Neuronal stem cell (in vitro differentiated cells): ENCODE data around the gene UCHL1.
"Not testable (repeated sequence)": the region's sequence is repeated elsewhere in the genome, so short reads cannot be mapped to it uniquely, and the experiment has no call there.

ENCODE experiments used
- DNase-seq: peaks from one replicate; pipeline ENCODE4 v3.0.0-alpha.2; 2013; ENCODE audit warnings: low spot score
- H2AFZ ChIP-seq: one replicate; pipeline ENCODE4 v1.6.1; 2013; ENCODE audit warnings: mild to moderate bottlenecking, low read length, inconsistent platforms
- H2AK5ac ChIP-seq: 2 replicates; pipeline ENCODE4 v1.6.1; 2013; ENCODE audit warnings: low read depth, mild to moderate bottlenecking, inconsistent platforms, low read length, moderate library complexity, mixed read lengths
- H2BK120ac ChIP-seq: 2 replicates; pipeline ENCODE4 v1.6.1; 2013; ENCODE audit warnings: low read depth, mild to moderate bottlenecking, inconsistent platforms, low read length, moderate library complexity, mixed read lengths
- H2BK12ac ChIP-seq: one replicate; pipeline ENCODE4 v1.6.1; 2013; ENCODE audit warnings: low read length, inconsistent platforms
- H2BK15ac ChIP-seq: 2 replicates; pipeline ENCODE4 v1.6.1; 2013; ENCODE audit warnings: mild to moderate bottlenecking, low read length, inconsistent platforms, mixed read lengths
- H2BK5ac ChIP-seq: one replicate; pipeline ENCODE4 v1.6.1; 2013; ENCODE audit warnings: inconsistent platforms, mild to moderate bottlenecking, low read length, moderate library complexity
- H3K14ac ChIP-seq: one replicate; pipeline ENCODE4 v1.6.1; 2013; ENCODE audit warnings: low read length, inconsistent platforms
- H3K18ac ChIP-seq: 2 replicates; pipeline ENCODE4 v1.6.1; 2013; ENCODE audit warnings: low read length, inconsistent platforms
- H3K23ac ChIP-seq: 2 replicates; pipeline ENCODE4 v1.6.1; 2013; ENCODE audit warnings: low read depth, mild to moderate bottlenecking, mixed read lengths, low read length, inconsistent platforms; ENCODE audit not compliant: poor library complexity
- H3K27ac ChIP-seq: replicated peaks from 3 replicates; pipeline ENCODE4 v1.5.1; 2013; ENCODE audit warnings: low read length, inconsistent platforms
- H3K27me3 ChIP-seq, 3 experiments: 2 replicates each; pipeline ENCODE4 v1.6.1; 2013; ENCODE audit warnings: low read length in 3 of 3, mild to moderate bottlenecking in 2 of 3, inconsistent platforms in 1 of 3, low read depth in 1 of 3, mixed read lengths in 1 of 3, moderate library complexity in 1 of 3; ENCODE audit not compliant: control insufficient read depth in 3 of 3, insufficient read depth in 3 of 3
- H3K36me3 ChIP-seq, 2 donors: replicated peaks in 1 of 2; 2 replicates each; pipeline ENCODE4 v1.6.1; 2013; ENCODE audit warnings: low read length in 2 of 2; ENCODE audit not compliant: control insufficient read depth in 2 of 2, insufficient read depth in 2 of 2
- H3K4ac ChIP-seq: 2 replicates; pipeline ENCODE4 v1.6.1; 2013; ENCODE audit warnings: inconsistent platforms, mild to moderate bottlenecking, low read length, moderate library complexity
- H3K4me1 ChIP-seq, 2 donors: 1 replicate in 1 of 2; 2 replicates in 1 of 2; pipeline ENCODE4 v1.6.1; 2013; ENCODE audit warnings: low read length in 2 of 2, low read depth in 1 of 2; ENCODE audit not compliant: control insufficient read depth in 2 of 2, insufficient read depth in 1 of 2
- H3K4me2 ChIP-seq: one replicate; pipeline ENCODE4 v1.6.1; 2013; ENCODE audit warnings: mild to moderate bottlenecking, low read length, inconsistent platforms; ENCODE audit not compliant: insufficient read depth, poor library complexity, severe bottlenecking
- H3K4me3 ChIP-seq, 2 donors: 2 replicates each; pipeline ENCODE4 v1.5.1; 2013; ENCODE audit warnings: low read length in 2 of 2, mild to moderate bottlenecking in 2 of 2, inconsistent platforms in 1 of 2, moderate library complexity in 1 of 2
- H3K79me1 ChIP-seq: one replicate; pipeline ENCODE4 v1.6.1; 2013; ENCODE audit warnings: low read depth, mild to moderate bottlenecking, inconsistent platforms, low read length, moderate library complexity
- H3K9ac ChIP-seq: one replicate; pipeline ENCODE4 v1.6.1; 2013; ENCODE audit warnings: mild to moderate bottlenecking, low read depth, low read length, inconsistent platforms; ENCODE audit not compliant: poor library complexity
- H3K9me3 ChIP-seq, 2 donors: replicated peaks in 1 of 2; 2 replicates each; pipeline versions ENCODE3 to v1.6.1; 2013; ENCODE audit warnings: low read length in 2 of 2, mild to moderate bottlenecking in 2 of 2, inconsistent platforms in 1 of 2, low read depth in 1 of 2, mixed read lengths in 1 of 2, moderate library complexity in 1 of 2; ENCODE audit not compliant: control insufficient read depth in 2 of 2, insufficient read depth in 1 of 2
- H4K8ac ChIP-seq: one replicate; pipeline ENCODE4 v1.6.1; 2013; ENCODE audit warnings: low read depth, mild to moderate bottlenecking, inconsistent platforms, low read length, moderate library complexity
- H4K91ac ChIP-seq: one replicate; pipeline ENCODE4 v1.6.1; 2013; ENCODE audit warnings: low read length, low read depth, mild to moderate bottlenecking, inconsistent platforms; ENCODE audit not compliant: poor library complexity
- WGBS, 2 donors: extraction: QIAGEN DNeasy Blood & Tissue Kit; methylation state at CpG; one replicate each; pipeline ENCODE4 v1.1.7; 2013; ENCODE audit warnings: missing lambda C conversion rate in 2 of 2, mixed read lengths in 1 of 2; ENCODE audit not compliant: insufficient read length in 2 of 2, insufficient replicate concordance in 1 of 2; ENCODE audit errors: extremely low coverage in 2 of 2; 5-methylcytosine and 5-hydroxymethylcytosine counted together

Gene UCHL1

GRCh38 chr4:41268721-41269517 is 12.2 kb downstream of the UCHL1 start:
- Histone ChIP-seq H3K4me3 (no peak overlapping the region), H2AFZ (no peak overlapping the region), H3K4me2 (no peak overlapping the region), H3K4me1 (no peaks in the 10 kb centered on the region), H2BK5ac (no peak overlapping the region), H2BK120ac (no peak overlapping the region), H3K14ac (no peak overlapping the region), H2AK5ac (no peak overlapping the region), H3K27ac (no peak overlapping the region), H2BK12ac (no peak overlapping the region), H3K18ac (no peak overlapping the region), H3K36me3 (peaks cover 20 to 54% of the 10 kb centered on the region in 2 donors), H3K9me3 (no peaks in the 10 kb centered on the region), H3K9ac (no peak overlapping the region), H4K8ac (no peak overlapping the region), H4K91ac (no peak overlapping the region), H3K79me1 (no peaks in the 10 kb centered on the region), H3K23ac (no peak overlapping the region), H3K4ac (no peak overlapping the region), H3K27me3 (no peaks in the 10 kb centered on the region), H2BK15ac (no peak overlapping the region)
- no peak for DNase-seq
- WGBS, 2 donors, result no CpG with 5 or more reads among the region's 7 CpGs

- peaks cover 17 to 46% of the 10 kb centered on the region in 2 donors for H3K36me3 ChIP-seq
- no peak overlapping the region for H2BK5ac ChIP-seq
- no peak overlapping the region for H2BK12ac ChIP-seq
- no peak overlapping the region for H3K23ac ChIP-seq
- no peak overlapping the region for H4K8ac ChIP-seq
- no peak overlapping the region for H3K4me3 ChIP-seq
- H3K9ac ChIP-seq, result no peak overlapping the region
- H3K9me3 ChIP-seq, result no peaks in the 10 kb centered on the region
- no peak overlapping the region for H2AK5ac ChIP-seq
- no peak overlapping the region for H3K14ac ChIP-seq
- no peak overlapping the region for H3K18ac ChIP-seq
- H2BK15ac ChIP-seq, result no peak overlapping the region
- no peak overlapping the region for H3K4ac ChIP-seq
- H2AFZ ChIP-seq, result no peak overlapping the region
- H3K79me1 ChIP-seq, result no peaks in the 10 kb centered on the region
- H3K27ac ChIP-seq, result no peak overlapping the region
- no peaks in the 10 kb centered on the region for H3K4me1 ChIP-seq
- H4K91ac ChIP-seq, result no peak overlapping the region
- no peak overlapping the region for H2BK120ac ChIP-seq
- no peak overlapping the region for H3K4me2 ChIP-seq
- no peaks in the 10 kb centered on the region for H3K27me3 ChIP-seq
- DNase-seq, result no peak
Observed at GRCh38 chr4:41269682-41270081, 13.0 kb downstream of the UCHL1 start.

- H3K23ac ChIP-seq, DNase-seq, H3K9ac ChIP-seq, H2BK120ac ChIP-seq, H2AK5ac ChIP-seq, H3K36me3 ChIP-seq, H3K4me1 ChIP-seq, H3K27me3 ChIP-seq, H2BK12ac ChIP-seq, H4K91ac ChIP-seq, H2BK15ac ChIP-seq, H2BK5ac ChIP-seq, H3K9me3 ChIP-seq, H3K79me1 ChIP-seq, H3K4ac ChIP-seq, H2AFZ ChIP-seq, H3K14ac ChIP-seq, H3K4me3 ChIP-seq, H3K27ac ChIP-seq, H4K8ac ChIP-seq, H3K4me2 ChIP-seq, H3K18ac ChIP-seq: not testable (repeated sequence)
- WGBS, 2 donors, result no CpG with 5 or more reads among the region's 13 CpGs
Observed at GRCh38 chr4:41275931-41276330, 19.2 kb downstream of the UCHL1 start.

GRCh38 chr4:41280010-41280409 is 23.3 kb downstream of the UCHL1 start:
- no peak overlapping the region for H4K8ac ChIP-seq
- H2BK15ac ChIP-seq, result no peak overlapping the region
- no peak overlapping the region for H3K18ac ChIP-seq
- no peak overlapping the region for H2AFZ ChIP-seq
- H3K4ac ChIP-seq, result no peak overlapping the region
- H3K14ac ChIP-seq, result no peak overlapping the region
- WGBS, 2 donors, result no CpG with 5 or more reads among the region's 8 CpGs
- H3K27ac ChIP-seq, result no peak overlapping the region
- no peaks in the 10 kb centered on the region for H3K27me3 ChIP-seq
- no peak overlapping the region for H4K91ac ChIP-seq
- no peak overlapping the region for H3K4me3 ChIP-seq
- no peak overlapping the region for H2AK5ac ChIP-seq
- no peaks in the 10 kb centered on the region for H3K9me3 ChIP-seq
- H3K9ac ChIP-seq, result no peak overlapping the region
- H3K23ac ChIP-seq, result no peak overlapping the region
- no peaks in the 10 kb centered on the region for H3K36me3 ChIP-seq
- no peak for DNase-seq
- no peaks in the 10 kb centered on the region for H3K79me1 ChIP-seq
- H2BK5ac ChIP-seq, result no peak overlapping the region
- no peaks in the 10 kb centered on the region for H3K4me1 ChIP-seq
- H2BK12ac ChIP-seq, result no peak overlapping the region
- H3K4me2 ChIP-seq, result no peak overlapping the region
- no peak overlapping the region for H2BK120ac ChIP-seq
